Erythroblast (primary cell): ENCODE data around the gene HDAC10.

ENCODE experiments used
- DNase-seq, 2 experiments: peaks; one replicate each; lab custom pipeline; 2025; lab: John Stamatoyannopoulos, UW
- GATA1 ChIP-seq: IDR thresholded peaks from 2 replicates; pipeline ENCODE4 v1.6.1; 2011; ENCODE audit warnings: low read depth, mild to moderate bottlenecking, control low read depth, low read length, moderate library complexity
- POLR2A ChIP-seq: IDR thresholded peaks from 2 replicates; pipeline ENCODE4 v1.6.1; 2011; ENCODE audit warnings: mild to moderate bottlenecking, low read length

Gene HDAC10

GRCh38 chr22:50220603-50221409 lies 30.3 kb downstream of the HDAC10 start:
- no peak for DNase-seq
- TF ChIP-seq GATA1 (no peak), POLR2A (no peak)

- TF ChIP-seq GATA1 (no peak), POLR2A (no peak)
- no peak for DNase-seq
Measured at GRCh38 chr22:50219800-50220602, 31.1 kb downstream of the HDAC10 start.

- DNase-seq, result peak; percentile 76 to 84
- TF ChIP-seq GATA1 (no peak), POLR2A (no peak)
Measured at GRCh38 chr22:50218996-50219727, 31.9 kb downstream of the HDAC10 start.

GRCh38 chr22:50218153-50218995 lies 32.7 kb downstream of the HDAC10 start:
- TF ChIP-seq GATA1, result no peak
- no peak for TF ChIP-seq POLR2A
- no peak for DNase-seq

GRCh38 chr22:50217543-50218152 lies 33.4 kb downstream of the HDAC10 start:
- DNase-seq, result no peak
- no peak for TF ChIP-seq POLR2A

GRCh38 chr22:50216684-50217520 lies 34.2 kb downstream of the HDAC10 start:
- TF ChIP-seq GATA1 (no peak), POLR2A (no peak)
- no peak for DNase-seq

- no peak for TF ChIP-seq POLR2A
- no peak for TF ChIP-seq GATA1
- DNase-seq, result no peak
Measured at GRCh38 chr22:50216055-50216683, 34.9 kb downstream of the HDAC10 start.

GRCh38 chr22:50215297-50216054 lies 35.6 kb downstream of the HDAC10 start:
- no peak for DNase-seq
- TF ChIP-seq POLR2A (no peak), GATA1 (no peak)

GRCh38 chr22:50213263-50213662 lies 37.8 kb downstream of the HDAC10 start:
- DNase-seq, result no peak
- TF ChIP-seq GATA1 (no peak), POLR2A (no peak)

- TF ChIP-seq POLR2A (no peak), GATA1 (no peak)
- no peak for DNase-seq
Measured at GRCh38 chr22:50211147-50211546, 39.9 kb downstream of the HDAC10 start.
